ENCODE measurements around the gene JUN. TPM values are rescaled to one million over a fixed set of nuclear protein-coding genes. Genes with fewer than 3 reads are reported as not detected.

Gene JUN
- total and polyA plus RNA-seq, 2 of the 13 experiments (the other 11 are each of a cell fraction or from before 2014, with no cell fraction given) = 18.2 to 22.3 TPM

DNA sequence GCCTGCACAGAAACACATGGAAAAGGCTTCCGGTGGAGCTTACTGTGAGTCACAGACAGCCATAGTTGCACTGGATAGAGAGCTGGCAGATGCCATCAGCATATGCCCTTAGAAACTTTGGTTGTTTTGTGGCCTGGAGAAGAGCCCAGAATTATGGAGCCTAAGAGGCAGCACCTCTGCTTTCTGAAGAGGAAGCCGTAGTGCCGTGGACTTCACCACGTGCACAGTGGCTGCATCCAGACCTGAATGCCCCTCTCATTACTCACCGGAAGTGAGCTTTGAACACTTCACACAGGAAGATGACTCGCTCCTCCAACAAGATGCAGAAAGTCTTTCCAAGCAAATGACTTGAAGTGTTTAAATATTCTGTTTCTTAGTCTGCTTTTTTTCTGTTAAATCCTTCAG is 28.4 kb downstream of the JUN start (continued):
- TF ChIP-seq TAF1 (CRISPR knock-in tag; IDR thresholded peaks at IDR 0.05) (no peak), ZMYM4 (CRISPR knock-in tag; IDR thresholded peaks at IDR 0.05) (peak; percentile 47), GATA4 (IDR thresholded peaks at IDR 0.05; ENCODE audit: borderline replicate concordance, low read depth) (no peak), EEA1 (CRISPR knock-in tag; IDR thresholded peaks at IDR 0.05; ENCODE audit: borderline replicate concordance) (no peak), SP5 (CRISPR knock-in tag; IDR thresholded peaks at IDR 0.05; ENCODE audit: borderline replicate concordance, low read depth) (no peak), ZNF337 (CRISPR knock-in tag; IDR thresholded peaks at IDR 0.05; ENCODE audit: borderline replicate concordance, low read depth) (no peak), ZNF879 (CRISPR knock-in tag; IDR thresholded peaks at IDR 0.05) (no peak), KLF12 (CRISPR knock-in tag; IDR thresholded peaks at IDR 0.05; ENCODE audit: borderline replicate concordance) (no peak), ZNF792 (CRISPR knock-in tag; IDR thresholded peaks at IDR 0.05) (peak; percentile 88), HNRNPL (IDR thresholded peaks at IDR 0.05; ENCODE audit: low read depth, low read length) (no peak), MAZ (IDR thresholded peaks at IDR 0.05; ENCODE audit: borderline replicate concordance, low read depth, low read length) (no peak), MAZ (CRISPR knock-in tag; IDR thresholded peaks at IDR 0.05; ENCODE audit: low read depth) (no peak), TOPORS (CRISPR knock-in tag; IDR thresholded peaks at IDR 0.05) (no peak), ZNF101 (CRISPR knock-in tag; IDR thresholded peaks at IDR 0.05; ENCODE audit: borderline replicate concordance, low read depth) (no peak), YEATS2 (CRISPR knock-in tag; IDR thresholded peaks at IDR 0.05; ENCODE audit: borderline replicate concordance) (peak; percentile 65; the same call in 1 of the 2 replicates), HES4 (CRISPR knock-in tag; IDR thresholded peaks at IDR 0.05; ENCODE audit: borderline replicate concordance) (no peak), ELF3 (CRISPR knock-in tag; IDR thresholded peaks at IDR 0.05) (peak; percentile 91)
- TF ChIP-seq, protein P1, sequence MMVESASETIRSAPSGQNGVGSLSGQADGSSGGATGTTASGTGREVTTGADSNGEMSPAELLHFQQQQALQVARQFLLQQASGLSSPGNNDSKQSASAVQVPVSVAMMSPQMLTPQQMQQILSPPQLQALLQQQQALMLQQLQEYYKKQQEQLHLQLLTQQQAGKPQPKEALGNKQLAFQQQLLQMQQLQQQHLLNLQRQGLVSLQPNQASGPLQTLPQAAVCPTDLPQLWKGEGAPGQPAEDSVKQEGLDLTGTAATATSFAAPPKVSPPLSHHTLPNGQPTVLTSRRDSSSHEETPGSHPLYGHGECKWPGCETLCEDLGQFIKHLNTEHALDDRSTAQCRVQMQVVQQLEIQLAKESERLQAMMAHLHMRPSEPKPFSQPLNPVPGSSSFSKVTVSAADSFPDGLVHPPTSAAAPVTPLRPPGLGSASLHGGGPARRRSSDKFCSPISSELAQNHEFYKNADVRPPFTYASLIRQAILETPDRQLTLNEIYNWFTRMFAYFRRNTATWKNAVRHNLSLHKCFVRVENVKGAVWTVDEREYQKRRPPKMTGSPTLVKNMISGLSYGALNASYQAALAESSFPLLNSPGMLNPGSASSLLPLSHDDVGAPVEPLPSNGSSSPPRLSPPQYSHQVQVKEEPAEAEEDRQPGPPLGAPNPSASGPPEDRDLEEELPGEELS (CRISPR knock-in tag; IDR thresholded peaks at IDR 0.05) = 0 out of 2 replicates have a peak, but pooled peaks have one; percentile 52
- TF ChIP-seq, protein P2, sequence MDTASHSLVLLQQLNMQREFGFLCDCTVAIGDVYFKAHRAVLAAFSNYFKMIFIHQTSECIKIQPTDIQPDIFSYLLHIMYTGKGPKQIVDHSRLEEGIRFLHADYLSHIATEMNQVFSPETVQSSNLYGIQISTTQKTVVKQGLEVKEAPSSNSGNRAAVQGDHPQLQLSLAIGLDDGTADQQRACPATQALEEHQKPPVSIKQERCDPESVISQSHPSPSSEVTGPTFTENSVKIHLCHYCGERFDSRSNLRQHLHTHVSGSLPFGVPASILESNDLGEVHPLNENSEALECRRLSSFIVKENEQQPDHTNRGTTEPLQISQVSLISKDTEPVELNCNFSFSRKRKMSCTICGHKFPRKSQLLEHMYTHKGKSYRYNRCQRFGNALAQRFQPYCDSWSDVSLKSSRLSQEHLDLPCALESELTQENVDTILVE (CRISPR knock-in tag; IDR thresholded peaks at IDR 0.05) = no peak
- TF ChIP-seq, protein P3, sequence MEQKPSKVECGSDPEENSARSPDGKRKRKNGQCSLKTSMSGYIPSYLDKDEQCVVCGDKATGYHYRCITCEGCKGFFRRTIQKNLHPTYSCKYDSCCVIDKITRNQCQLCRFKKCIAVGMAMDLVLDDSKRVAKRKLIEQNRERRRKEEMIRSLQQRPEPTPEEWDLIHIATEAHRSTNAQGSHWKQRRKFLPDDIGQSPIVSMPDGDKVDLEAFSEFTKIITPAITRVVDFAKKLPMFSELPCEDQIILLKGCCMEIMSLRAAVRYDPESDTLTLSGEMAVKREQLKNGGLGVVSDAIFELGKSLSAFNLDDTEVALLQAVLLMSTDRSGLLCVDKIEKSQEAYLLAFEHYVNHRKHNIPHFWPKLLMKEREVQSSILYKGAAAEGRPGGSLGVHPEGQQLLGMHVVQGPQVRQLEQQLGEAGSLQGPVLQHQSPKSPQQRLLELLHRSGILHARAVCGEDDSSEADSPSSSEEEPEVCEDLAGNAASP (CRISPR knock-in tag; IDR thresholded peaks at IDR 0.05; ENCODE audit: borderline replicate concordance) = no peak
- TF ChIP-seq, protein P4, sequence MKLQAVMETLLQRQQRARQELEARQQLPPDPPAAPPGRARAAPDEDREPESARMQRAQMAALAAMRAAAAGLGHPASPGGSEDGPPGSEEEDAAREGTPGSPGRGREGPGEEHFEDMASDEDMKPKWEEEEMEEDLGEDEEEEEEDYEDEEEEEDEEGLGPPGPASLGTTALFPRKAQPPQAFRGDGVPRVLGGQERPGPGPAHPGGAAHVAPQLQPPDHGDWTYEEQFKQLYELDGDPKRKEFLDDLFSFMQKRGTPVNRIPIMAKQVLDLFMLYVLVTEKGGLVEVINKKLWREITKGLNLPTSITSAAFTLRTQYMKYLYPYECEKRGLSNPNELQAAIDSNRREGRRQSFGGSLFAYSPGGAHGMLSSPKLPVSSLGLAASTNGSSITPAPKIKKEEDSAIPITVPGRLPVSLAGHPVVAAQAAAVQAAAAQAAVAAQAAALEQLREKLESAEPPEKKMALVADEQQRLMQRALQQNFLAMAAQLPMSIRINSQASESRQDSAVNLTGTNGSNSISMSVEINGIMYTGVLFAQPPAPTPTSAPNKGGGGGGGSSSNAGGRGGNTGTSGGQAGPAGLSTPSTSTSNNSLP (IDR thresholded peaks at IDR 0.05; ENCODE audit: low read depth, low read length) = no peak
- TF ChIP-seq, protein P5, sequence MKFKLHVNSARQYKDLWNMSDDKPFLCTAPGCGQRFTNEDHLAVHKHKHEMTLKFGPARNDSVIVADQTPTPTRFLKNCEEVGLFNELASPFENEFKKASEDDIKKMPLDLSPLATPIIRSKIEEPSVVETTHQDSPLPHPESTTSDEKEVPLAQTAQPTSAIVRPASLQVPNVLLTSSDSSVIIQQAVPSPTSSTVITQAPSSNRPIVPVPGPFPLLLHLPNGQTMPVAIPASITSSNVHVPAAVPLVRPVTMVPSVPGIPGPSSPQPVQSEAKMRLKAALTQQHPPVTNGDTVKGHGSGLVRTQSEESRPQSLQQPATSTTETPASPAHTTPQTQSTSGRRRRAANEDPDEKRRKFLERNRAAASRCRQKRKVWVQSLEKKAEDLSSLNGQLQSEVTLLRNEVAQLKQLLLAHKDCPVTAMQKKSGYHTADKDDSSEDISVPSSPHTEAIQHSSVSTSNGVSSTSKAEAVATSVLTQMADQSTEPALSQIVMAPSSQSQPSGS (CRISPR knock-in tag; IDR thresholded peaks at IDR 0.05) = no peak

Measured in HepG2 (cell line).